ENCODE results near the gene NMUR2. TPM values are rescaled to one million over a fixed set of nuclear protein-coding genes. Genes with fewer than 3 reads are reported as not detected.

Gene NMUR2, protein sequence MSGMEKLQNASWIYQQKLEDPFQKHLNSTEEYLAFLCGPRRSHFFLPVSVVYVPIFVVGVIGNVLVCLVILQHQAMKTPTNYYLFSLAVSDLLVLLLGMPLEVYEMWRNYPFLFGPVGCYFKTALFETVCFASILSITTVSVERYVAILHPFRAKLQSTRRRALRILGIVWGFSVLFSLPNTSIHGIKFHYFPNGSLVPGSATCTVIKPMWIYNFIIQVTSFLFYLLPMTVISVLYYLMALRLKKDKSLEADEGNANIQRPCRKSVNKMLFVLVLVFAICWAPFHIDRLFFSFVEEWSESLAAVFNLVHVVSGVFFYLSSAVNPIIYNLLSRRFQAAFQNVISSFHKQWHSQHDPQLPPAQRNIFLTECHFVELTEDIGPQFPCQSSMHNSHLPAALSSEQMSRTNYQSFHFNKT
- not detected in 2 replicates for total RNA-seq

DNA sequence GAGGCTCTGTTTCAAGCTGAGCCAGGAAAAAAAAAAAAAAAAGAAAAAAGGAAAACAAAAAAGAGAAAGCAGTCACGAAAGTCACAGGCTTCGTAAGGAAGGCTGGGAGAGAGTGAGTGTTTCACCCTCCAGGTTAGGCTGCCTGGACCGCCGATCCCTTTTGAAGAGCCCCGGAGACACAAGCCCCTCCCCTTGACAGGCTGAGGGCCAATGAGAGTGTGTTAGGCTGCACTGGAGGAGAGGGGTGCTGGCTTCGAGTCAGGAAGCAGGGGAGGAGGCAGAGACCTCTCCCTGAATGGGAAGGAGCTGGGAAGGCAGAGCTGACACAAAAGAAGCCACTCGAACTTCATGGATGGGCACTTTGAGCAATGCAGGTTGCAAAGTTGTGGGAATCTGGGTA lies at the start of gene NMUR2:
NMUR2 (minus strand) TSS at position 135 of the 400 bp plus-strand sequence. CDS start 166 bp downstream, outside the sequence.

Measured in epithelial cell of umbilical artery (primary cell).